Left renal pelvis (tissue), 4 donors: ENCODE results near the gene SPIRE2. TPM values are rescaled to one million over a fixed set of nuclear protein-coding genes. Genes with fewer than 3 reads are reported as not detected.
"Not testable (repeated sequence)": the region's sequence is repeated elsewhere in the genome, so short reads cannot be mapped to it uniquely, and the experiment has no call there.

Source experiments
- DNase-seq, 4 donors: peaks; one replicate each; pipeline ENCODE4 v3.0.0-alpha.2; 2013; ENCODE audit warnings: low read depth in 4 of 4, low spot score in 3 of 4
- polyA plus RNA-seq, 4 donors: library from polyadenylated mRNA; unstranded; fragments of 120-200 nt; gene quantifications; one replicate each; pipeline ENCODE4 v1.2.1, GENCODE V29; 2013; ENCODE audit not compliant: insufficient read length in 4 of 4

SPIRE2 gene
- polyA plus RNA-seq, 4 donors: 5.2 to 25.6 (median 9.2) TPM

DNA sequence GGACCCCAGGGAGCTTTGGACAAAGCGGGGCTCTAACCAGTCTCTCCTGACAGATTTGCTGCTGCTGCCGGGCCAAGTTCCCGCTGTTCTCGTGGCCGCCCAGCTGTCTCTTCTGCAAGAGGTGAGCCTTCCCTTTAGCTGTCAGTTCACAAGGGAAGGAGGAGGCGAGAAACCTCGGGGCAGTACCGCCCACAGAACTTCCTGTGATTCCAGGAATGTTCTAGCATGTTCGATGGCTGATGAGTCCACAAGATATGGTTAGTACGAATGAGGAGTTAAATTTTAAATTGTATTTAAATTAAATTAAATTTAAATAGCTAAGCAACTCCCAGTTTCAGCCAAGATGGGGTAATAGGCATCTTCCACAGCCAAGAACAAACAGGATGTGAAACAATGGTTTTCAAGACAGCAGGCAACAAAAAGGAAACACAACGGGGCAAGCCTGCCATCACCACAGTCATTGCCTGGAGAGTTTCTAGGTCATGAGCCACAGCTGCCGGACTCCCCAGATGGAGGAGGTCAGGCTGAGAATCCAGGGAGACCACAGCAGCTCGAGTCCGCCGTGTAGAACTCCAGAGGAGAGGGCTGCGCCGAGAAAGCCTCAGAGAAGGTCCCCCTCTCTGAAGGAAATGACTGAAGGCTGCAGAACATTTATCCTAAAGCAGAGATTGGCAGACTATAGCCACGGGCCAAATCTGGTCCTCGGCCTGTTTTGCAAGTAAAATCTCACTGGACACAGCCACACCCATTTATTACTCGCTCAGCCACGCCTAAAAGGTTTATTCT is 35.7 kb downstream of the SPIRE2 start:
- DNase-seq: no peak

- no peak for DNase-seq
These were observed 36.2 kb downstream of the SPIRE2 start for GRCh38 chr16:89864527-89864820.

DNA sequence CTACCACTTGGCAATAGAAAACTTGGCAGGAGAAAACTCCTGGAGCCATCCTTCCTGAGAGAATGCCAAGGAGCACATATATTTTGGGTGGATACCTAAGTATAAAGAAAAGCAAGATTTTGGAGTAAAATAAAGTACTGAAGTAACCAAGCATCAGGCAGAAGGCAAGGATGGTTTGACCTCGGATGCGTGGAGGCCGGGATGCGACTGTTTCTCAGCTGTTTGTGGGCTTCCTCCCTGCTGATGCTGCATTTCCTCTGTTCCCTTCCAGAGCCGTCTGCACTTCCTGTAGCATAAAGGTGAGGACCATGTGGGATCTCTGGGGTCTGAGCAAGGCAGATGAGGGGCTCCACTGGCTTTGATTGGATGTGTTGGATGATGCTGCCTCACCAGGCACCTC is 39.6 kb downstream of the SPIRE2 start:
- DNase-seq: no peak

- no peak for DNase-seq
These were observed 41.6 kb downstream of the SPIRE2 start for GRCh38 chr16:89869911-89870310.

DNA sequence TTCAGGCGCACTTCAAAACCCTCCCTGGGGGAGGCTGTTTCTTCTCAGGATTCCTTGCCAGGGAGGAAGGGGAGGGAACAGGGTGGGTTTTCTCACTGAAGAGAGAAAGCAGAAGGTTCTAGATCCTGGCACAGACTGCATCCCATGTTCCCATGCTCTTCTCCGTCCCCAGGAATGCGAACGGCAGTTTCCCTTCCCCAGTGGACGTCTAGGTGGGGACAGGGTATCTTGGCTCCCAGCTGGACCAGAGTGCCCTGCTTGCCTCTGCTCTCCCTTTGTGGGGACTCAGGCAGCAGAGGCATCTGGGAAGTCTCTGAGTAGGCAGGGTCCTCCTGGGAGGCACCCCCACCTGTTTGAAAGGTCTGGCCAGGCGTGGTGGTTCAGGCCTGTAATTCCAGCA is 42.2 kb downstream of the SPIRE2 start:
- DNase-seq: no peak

- DNase-seq: no peak
These were observed 43.6 kb downstream of the SPIRE2 start for GRCh38 chr16:89871895-89872294.

- DNase-seq: peak; percentile 76 to 81 (median 78)
These were observed 45.1 kb downstream of the SPIRE2 start, which contains the start of gene TCF25 for GRCh38 chr16:89873109-89873971. Gene TCF25, plus strand, starts transcription at chr16:89873592. Its CDS starts 76 bp downstream, at chr16:89873668.

DNA sequence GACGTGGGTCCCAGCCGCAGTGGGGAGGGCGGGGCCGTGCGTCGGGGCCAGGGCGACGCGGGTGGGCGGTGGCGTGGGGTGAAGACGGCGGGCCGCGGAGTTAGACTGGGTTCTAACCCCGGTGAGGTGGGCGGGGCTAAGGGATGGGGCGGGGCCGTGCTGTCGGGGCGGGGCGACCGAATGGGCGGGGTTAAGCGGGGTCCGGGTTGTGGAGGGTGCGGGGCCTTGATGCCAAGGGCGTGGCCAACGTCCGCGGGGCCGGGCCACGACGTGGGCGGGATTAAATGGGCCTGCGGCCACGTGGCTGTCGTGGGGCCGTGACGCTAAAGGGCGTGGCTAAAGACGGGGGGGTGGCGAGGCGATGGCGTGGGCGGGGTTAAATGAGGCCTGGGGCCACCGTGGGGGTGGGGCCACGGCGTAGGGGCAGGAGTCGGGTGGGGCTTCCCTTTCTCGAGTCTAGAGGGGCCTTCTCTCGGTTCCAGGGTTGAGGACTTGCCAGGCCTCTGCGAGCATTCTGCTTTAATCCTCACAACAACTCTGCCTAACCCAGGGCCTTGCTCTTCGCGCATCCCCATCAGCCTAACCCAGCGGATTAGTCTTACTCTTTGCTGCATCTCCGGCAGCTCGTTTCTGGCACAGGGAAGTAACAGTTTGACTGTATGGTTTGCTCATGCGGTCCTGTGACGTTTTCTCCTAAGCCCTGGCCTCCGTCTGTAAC is 45.9 kb downstream of the SPIRE2 start:
- peak; percentile 80 to 83 (median 82) for DNase-seq

DNA sequence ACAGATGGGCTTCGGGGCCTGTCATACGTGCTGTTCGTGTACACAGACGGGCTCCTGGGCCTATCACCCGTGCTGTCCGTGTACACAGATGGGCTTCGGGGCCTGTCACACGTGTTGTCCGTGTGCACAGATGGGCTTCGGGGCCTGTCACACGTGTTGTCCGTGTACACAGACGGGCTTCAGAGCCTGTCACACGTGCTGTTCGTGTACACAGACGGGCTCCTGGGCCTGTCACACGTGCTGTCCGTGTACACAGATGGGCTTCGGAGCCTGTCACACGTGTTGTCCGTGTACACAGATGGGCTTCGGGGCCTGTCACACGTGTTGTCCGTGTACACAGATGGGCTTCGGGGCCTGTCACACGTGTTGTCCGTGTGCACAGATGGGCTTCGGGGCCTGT is 50.8 kb downstream of the SPIRE2 start:
- not testable (repeated sequence) for DNase-seq

GRCh38 chr16:89880477-89881367 is 52.4 kb downstream of the SPIRE2 start:
- DNase-seq: no peak

DNA sequence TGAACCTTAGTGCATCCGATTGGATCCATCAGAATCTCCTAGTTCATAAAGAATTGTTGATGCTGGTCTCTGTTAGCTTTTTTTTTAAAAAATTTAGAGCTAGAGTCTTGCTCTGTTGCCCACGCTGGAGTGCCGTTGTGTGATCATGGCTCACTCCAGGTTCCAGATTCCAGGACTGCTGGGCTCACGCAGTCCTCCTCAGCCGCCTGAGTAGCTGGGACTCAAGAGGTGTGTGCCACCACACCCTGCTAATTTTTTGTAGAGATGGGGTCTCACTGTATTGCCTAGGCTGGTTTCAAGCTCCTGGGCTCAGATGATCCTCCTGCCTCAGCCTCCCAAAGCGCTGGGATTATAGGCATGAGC is 53.1 kb downstream of the SPIRE2 start:
- DNase-seq: no peak

DNA sequence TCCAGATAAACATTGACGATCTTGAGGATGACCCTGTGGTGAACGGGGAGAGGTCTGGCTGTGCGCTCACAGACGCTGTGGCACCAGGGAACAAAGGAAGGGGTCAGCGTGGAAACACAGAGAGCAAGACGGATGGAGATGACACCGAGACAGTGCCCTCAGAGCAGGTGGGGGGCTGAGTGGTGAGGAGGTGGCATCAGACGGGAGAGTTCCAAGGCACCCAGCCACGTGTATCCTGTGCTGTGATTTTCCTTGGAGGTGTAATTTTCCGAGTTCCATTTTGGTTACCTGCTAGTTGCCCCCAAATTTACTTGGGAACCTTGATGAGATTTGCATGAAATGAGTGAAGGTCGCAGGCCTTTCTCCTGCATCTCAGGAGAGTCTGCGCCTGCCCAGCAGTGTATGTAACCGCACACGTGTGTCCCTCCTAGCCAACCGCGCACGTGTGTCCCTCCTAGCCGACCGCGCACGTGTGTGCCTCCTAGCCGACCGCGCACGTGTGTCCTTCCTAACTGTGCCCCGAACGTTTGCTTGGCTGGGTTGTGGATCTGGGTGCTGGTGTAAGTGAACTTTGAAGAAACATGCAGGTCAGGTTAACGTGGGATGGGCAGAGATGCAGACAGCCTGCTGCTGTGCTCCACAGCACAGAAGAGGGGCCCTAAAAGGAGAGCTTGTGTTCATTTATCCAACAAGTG is 55.2 kb downstream of the SPIRE2 start:
- DNase-seq: no peak

DNA sequence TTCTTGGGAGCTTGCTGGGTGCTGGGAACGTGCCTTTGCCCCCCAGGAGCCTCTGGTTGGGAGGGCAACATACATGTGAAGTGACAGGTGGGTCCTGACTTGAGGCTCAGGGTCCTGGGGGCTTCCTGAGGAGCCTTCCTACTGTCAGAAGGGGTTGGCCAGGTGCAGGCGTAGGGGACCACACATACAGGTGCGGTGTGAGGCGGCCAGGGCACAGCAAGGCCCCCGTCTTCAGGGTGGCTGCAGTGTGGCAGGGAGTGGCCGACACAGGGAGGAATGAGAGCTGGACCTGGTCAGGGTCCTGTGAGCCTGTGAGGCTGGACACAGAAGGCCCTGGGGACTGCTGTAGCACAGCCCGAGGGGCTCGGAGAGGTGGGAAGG is 55.8 kb downstream of the SPIRE2 start:
- DNase-seq: no peak

- DNase-seq: no peak
These were observed 59.0 kb downstream of the SPIRE2 start for GRCh38 chr16:89887243-89887642.

DNA sequence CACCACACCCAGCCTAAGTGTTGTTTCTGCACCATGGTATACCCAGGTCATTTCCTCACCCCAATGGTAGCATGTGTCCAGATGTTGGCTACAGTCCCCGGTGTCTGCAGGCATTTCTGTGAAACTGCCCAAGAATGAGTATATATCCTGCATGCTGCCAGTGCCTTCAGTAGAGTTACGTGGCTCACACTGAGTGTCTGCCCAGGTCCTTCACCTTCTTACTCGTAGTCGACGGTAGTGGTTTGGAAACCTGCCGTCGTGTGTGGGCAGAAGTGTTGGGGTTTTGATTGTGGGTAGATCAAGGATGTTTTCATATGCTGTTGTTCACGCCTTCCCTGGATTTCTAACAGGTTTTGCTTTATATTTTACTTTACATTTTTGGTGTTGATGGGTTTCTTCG is 61.9 kb downstream of the SPIRE2 start:
- DNase-seq: no peak

DNA sequence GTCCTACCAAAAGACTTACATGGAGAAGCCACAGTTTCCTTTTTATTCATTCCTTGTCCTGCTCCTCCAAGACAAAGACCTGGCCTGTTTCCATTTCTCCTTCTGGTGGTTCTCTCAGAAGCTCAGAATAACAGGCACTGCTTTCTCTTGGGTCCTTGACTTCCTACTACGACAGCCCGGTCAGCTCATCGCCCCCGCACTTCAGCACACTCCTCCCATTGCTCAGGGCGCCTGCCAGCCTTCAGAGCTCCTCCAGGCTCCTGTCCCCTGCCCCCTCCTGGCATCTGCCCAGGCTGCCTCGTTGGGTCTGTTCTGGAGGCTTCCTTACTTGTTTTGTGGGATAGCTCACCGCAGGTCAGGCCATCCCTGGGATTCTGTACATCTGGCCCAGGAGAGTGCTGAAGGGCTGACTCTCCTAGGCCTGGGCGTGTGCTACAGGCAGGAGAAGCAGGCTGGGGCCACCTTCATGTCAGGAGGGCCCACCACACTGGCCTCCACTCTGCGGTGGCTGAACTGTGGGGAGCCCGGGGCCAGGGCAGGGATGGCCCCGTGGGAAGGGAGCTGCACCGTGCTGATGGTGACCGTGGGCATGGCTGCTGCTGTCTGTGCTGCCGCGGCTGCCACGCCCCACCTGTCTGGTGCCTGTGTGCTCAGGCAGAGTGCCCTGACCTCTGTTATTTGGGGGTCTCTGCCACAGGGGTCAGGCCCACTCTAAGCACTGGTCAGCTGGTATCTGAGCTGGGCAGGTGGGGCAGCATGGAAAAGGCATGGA is 62.8 kb downstream of the SPIRE2 start:
- no peak for DNase-seq

DNA sequence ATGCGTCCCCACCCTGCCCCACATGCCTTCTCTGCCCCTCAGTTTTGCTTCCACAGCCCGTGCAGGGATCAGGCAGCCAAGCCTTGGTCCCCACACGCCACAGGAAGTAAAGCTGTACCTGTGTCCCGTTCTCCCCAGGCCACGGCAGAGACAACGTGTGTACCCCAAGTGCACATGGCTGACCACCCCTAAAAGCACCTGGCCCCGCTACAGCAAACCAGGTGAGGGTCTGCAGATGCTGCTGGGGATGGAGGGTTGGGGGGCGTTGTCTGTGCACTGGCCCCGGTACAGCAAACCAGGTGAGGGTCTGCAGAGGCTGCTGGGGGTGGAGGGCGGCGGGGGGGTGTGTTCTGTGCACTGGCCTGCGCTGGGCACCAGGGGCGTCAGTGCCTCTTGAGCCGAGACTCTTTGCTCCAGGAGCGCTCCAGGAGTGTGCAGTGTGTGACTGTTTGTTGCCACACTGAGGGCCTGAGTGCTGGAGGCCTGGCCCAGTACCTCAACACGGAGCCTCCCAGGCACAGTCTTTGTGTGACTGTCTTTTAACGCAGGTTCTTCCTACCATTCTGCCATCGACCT is 63.9 kb downstream of the SPIRE2 start:
- DNase-seq: no peak

GRCh38 chr16:89892635-89893034 is 64.4 kb downstream of the SPIRE2 start:
- DNase-seq: no peak
